Heart left ventricle (tissue), 16 donors: Measurements from ENCODE around the gene VSTM5. TPM values are rescaled to one million over a fixed set of nuclear protein-coding genes. Genes with fewer than 3 reads are reported as not detected.

Experiments used
- ATAC-seq, 4 donors: fragments of 200-7000 bp; cut with Tn5 transposase; one replicate each; pipeline ENCODE4 v1.9.1; 2020 to 2022; ENCODE audit warnings: moderate library complexity in 4 of 4, mild to moderate bottlenecking in 3 of 4, moderate number of reproducible peaks in 1 of 4
- DNase-seq, 5 donors: peaks; one replicate each; pipeline ENCODE4 v3.0.0-alpha.2; 2020
- H3K27ac ChIP-seq, 12 donors: fragments of 200-600 bp; sonication (generic) in 4 of 12; one replicate each; pipeline versions ENCODE4 v1.5.0 to v1.8.0; 2016 to 2022; ENCODE audit warnings: mild to moderate bottlenecking in 2 of 12
- H3K27me3 ChIP-seq, 9 donors: fragments of 200-600 bp; sonication (generic) in 2 of 9; one replicate each; pipeline versions ENCODE4 v1.5.1 to v1.8.0; 2016 to 2022; ENCODE audit warnings: mild to moderate bottlenecking in 3 of 9
- H3K36me3 ChIP-seq, 9 donors: fragments of 200-600 bp; sonication (generic) in 2 of 9; one replicate each; pipeline versions ENCODE4 v1.5.0 to v1.8.0; 2018 to 2022; ENCODE audit warnings: mild to moderate bottlenecking in 2 of 9
- H3K4me1 ChIP-seq, 12 donors: fragments of 200-600 bp; sonication (generic) in 4 of 12; one replicate each; pipeline versions ENCODE4 v1.5.0 to v1.8.0; 2016 to 2022; ENCODE audit warnings: mild to moderate bottlenecking in 3 of 12
- H3K4me3 ChIP-seq, 12 donors: fragments of 200-600 bp; sonication (generic) in 4 of 12; one replicate each; pipeline versions ENCODE4 v1.5.0 to v1.8.0; 2017 to 2022; ENCODE audit warnings: mild to moderate bottlenecking in 9 of 12, moderate library complexity in 4 of 12
- H3K9me3 ChIP-seq, 12 donors: fragments of 200-600 bp; sonication (generic) in 4 of 12; one replicate each; pipeline versions ENCODE4 v1.5.0 to v1.8.0; 2016 to 2022; ENCODE audit warnings: mild to moderate bottlenecking in 1 of 12
- POLR2A ChIP-seq, 2 donors: fragments of 450-650 bp; IDR thresholded peaks; one replicate each; pipeline ENCODE4 v1.6.1; 2017; ENCODE audit warnings: antibody characterized with exemption in 2 of 2, mild to moderate bottlenecking in 2 of 2, moderate library complexity in 2 of 2
- WGBS, 4 donors: extraction: QIAGEN DNeasy Blood & Tissue Kit in 2 of 4; methylation state at CpG; one replicate each; pipeline versions ENCODE4 v1.1.5 to v1.1.7; 2013 to 2018; 5-methylcytosine and 5-hydroxymethylcytosine counted together
- intact Hi-C, 10 donors: fragments of 100-400 bp; cut with DNase I; formaldehyde crosslinking; loops; one replicate each; pipeline versions ENCODE4 v1.11.1 to v1.14.2; 2022
- polyA plus RNA-seq, 2 donors: library from polyadenylated mRNA; stranded (reverse); fragments of 200-250 nt; gene quantifications; one replicate each; pipeline ENCODE4 v1.2.3, GENCODE V29; 2013
- total RNA-seq, 9 donors: library from RNA; depleted of rRNA in 2 of 9; stranded (reverse); fragments of >200 nt in 2 of 9; fragmentation: NEBNext Ultra II Directional in 3 of 9; extraction: Animal tissue kit (Norgen Biotek cat#: 25700) in 3 of 9; gene quantifications; one replicate each; pipeline versions ENCODE4 v1.1.0 to v1.2.4, GENCODE V29; 2016 to 2023
- TF ChIP-seq, protein P1 (sequence below), 12 donors: fragments of 200-600 bp; sonication (generic) in 4 of 12; IDR thresholded peaks; one replicate each; pipeline versions ENCODE4 v1.5.0 to v1.8.0; 2018 to 2022; ENCODE audit warnings: antibody characterized with exemption in 12 of 12, mild to moderate bottlenecking in 5 of 12
- donor health status: ischemic (EF 13 %, LVEDD 7.1; RV severe dilation, severe dysfunction).
- donor health status: healthy with polysubstance abuse.
- donor health status: DM: no; HTN: yes; CAD: no.
- donor health status: DM: no; HTN: no; CAD: no.
- donor health status: ischemic (EF 25% LVEDD 6.9; RV normal size, moderate dysfunction).
- donor health status: ischemic (EF 25% LVEDD 5.7; RV mildly dilated, moderate dysfunction).
- donor health status: healthy.
- donor health status: DM: yes; HTN: yes; CAD: no.
- donor health status: ischemic (EF 35%, LVEDD 5.7; RV mildly dilated, moderate dysfunction).
- donor health status: nonischemic (EF 11% LVEDD 7.7; RV severe dilation, severe dysfunction).
- donor health status: DM: yes; HTN: yes; CAD: no.
- donor health status: PGD.
- donor health status: ischemic (EF 29% LVEDD 5.4; RV normal size, mild dysfunction).
- donor health status: nonischemic (EF 23%, LVEDD 6.1; RV moderate dilation, normal function).

VSTM5 gene
- total and polyA plus RNA-seq, 11 donors, result 0.04 to 0.16 (median 0.08) TPM; not detected in 7

DNA sequence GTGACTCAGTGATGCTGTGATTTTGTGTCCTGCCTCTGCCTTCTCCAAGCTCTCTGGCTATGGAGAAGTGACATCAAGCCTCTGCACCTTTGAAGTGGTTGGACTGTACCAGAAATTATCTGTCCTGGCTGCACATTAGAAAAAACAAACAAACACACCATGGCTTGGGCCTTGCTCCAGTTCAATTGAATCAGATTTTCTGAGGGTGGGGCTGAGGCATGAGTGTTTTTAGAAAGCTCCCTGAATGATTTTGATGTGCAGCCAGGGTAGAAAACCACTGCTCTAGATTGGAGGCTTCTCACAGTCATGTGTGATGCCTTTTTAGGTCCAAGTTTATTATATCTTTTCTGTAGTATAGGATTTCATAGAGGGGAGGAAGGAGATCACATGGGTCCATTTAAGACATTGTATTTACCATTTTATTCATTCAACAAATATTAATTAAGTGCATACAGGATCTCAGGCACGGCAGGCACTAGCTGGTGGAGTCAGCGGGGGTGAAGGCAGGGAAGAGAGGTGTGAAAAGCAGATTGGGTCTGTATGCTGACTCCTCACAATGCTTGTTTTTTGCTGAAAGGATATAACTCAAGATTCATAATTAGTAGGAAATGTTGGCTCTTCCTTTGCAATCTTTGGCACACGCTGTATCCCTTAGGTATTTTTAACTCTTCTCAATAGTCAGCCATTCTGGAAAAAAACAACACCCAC lies 7.1 kb upstream of the VSTM5 start:
- DNase-seq (no peak), ATAC-seq (peak; percentile 34 to 77 (median 44))
- intact Hi-C loops, result no loop called here
- no peaks in the 10 kb centered on the region for H3K27me3 ChIP-seq
- H3K27ac ChIP-seq, result peak overlapping the region in 2 of 12 donors; percentile 2 to 20
- 39 to 50% (median 47%) methylated on average over 3 of the region's 3 CpGs for WGBS, 4 donors
- H3K36me3 ChIP-seq, result no peaks in the 10 kb centered on the region
- TF ChIP-seq POLR2A (IDR thresholded peaks at IDR 0.05), result no peak
- TF ChIP-seq, protein P1, sequence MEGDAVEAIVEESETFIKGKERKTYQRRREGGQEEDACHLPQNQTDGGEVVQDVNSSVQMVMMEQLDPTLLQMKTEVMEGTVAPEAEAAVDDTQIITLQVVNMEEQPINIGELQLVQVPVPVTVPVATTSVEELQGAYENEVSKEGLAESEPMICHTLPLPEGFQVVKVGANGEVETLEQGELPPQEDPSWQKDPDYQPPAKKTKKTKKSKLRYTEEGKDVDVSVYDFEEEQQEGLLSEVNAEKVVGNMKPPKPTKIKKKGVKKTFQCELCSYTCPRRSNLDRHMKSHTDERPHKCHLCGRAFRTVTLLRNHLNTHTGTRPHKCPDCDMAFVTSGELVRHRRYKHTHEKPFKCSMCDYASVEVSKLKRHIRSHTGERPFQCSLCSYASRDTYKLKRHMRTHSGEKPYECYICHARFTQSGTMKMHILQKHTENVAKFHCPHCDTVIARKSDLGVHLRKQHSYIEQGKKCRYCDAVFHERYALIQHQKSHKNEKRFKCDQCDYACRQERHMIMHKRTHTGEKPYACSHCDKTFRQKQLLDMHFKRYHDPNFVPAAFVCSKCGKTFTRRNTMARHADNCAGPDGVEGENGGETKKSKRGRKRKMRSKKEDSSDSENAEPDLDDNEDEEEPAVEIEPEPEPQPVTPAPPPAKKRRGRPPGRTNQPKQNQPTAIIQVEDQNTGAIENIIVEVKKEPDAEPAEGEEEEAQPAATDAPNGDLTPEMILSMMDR (IDR thresholded peaks at IDR 0.05), result no peak
- peaks cover 0 to 32% (median 13%) of the 10 kb centered on the region in 12 donors for H3K4me1 ChIP-seq
- no peaks in the 10 kb centered on the region for H3K9me3 ChIP-seq
- H3K4me3 ChIP-seq, result no peak overlapping the region

DNA sequence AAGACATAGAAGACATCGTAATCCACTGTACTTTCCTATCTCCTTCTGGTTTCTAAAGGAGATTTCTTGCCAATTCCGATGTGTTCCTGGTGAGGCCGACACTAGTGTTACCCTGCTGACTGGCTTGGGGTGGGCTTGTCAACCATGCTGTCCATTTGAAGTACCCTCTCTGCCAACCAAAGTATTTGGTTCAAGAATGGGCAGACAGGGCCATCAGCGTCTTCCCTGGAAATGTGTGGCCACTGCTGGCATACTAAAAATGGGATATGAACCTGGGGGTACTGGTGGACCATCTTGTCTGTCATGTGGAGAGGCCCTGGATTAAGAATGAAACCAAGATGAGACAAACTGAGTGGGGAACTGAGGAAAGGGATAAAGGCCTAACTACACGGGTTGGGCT lies 1.8 kb upstream of the VSTM5 start:
- no peak for DNase-seq
- TF ChIP-seq, protein P1 (IDR thresholded peaks at IDR 0.05), result no peak
- no peak for TF ChIP-seq POLR2A (IDR thresholded peaks at IDR 0.05)
- no peak overlapping the region for H3K4me3 ChIP-seq
- intact Hi-C loops, result no loop called here
- ATAC-seq, result no peak
- no peaks in the 10 kb centered on the region for H3K9me3 ChIP-seq
- WGBS, 4 donors, result 92 to 99% (median 96%) methylated on average over 5 of the region's 5 CpGs
- no peak overlapping the region for H3K27ac ChIP-seq
- no peaks in the 10 kb centered on the region for H3K36me3 ChIP-seq
- peaks cover 0 to 13% (median 0%) of the 10 kb centered on the region in 9 donors for H3K27me3 ChIP-seq
- peaks cover 0 to 17% (median 8%) of the 10 kb centered on the region in 12 donors for H3K4me1 ChIP-seq

DNA sequence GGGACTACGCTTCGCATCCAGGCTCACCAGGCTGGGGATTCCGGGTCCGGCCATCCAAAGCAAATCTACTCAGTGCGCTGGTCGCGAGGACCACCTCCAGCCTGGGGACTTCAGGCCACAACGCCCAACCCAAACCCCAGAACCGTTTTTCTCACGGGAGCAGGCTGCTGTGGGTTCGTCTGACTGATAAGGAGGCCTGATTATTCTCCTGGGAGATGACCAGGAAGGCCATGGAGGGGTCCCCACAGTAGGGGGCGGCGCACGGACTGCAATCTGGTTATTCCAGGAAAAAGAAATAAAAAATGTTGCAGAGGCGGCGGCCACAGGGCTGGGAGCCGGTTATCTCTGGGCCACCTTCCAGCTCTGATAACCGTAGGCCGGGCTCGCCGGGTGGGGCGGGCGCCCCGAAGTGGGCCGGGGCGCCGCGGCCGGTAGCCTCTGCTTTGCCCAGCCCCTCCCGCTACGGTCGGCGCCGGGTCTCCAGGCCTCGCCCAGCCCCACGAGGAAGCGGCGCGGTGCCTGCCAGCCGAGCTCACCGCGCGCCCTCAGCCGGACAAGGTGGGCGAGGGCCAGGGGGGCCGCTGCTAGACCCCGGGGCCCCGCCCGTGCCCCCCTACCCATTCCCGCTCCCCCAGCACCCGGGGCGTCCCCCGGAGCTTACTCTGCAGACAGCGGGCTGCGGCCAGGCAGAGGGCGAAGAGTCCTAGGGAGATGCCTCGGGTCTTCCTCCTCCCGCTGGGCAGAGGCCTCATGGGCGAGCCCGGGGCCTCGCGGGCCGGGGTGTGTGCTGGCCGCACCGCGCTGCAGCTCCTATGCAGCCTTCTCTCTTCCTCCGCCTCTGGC lies 446 bp downstream of the VSTM5 start:
- Histone ChIP-seq H3K4me1 (peaks cover 0 to 13% (median 5%) of the 10 kb centered on the region in 12 donors), H3K36me3 (no peaks in the 10 kb centered on the region), H3K27ac (peak overlapping the region in 6 of 12 donors; percentile 19 to 62 (median 38)), H3K9me3 (no peaks in the 10 kb centered on the region), H3K4me3 (peak overlapping the region; percentile 41 to 67 (median 59)), H3K27me3 (peaks cover 0 to 13% (median 0%) of the 10 kb centered on the region in 9 donors)
- peak in 3 of 5 donors; percentile 15 to 64 (median 31) for DNase-seq
- TF ChIP-seq, protein P1 (IDR thresholded peaks at IDR 0.05), result peak in 2 of 12 donors; percentile 9
- TF ChIP-seq POLR2A (IDR thresholded peaks at IDR 0.05), result no peak
- peak in 3 of 4 donors; percentile 59 to 84 (median 65) for ATAC-seq
- intact Hi-C loops, result no loop called here
- 8 to 9% (median 8%) methylated on average over 28 to 67 of the region's 67 CpGs for WGBS, 4 donors

DNA sequence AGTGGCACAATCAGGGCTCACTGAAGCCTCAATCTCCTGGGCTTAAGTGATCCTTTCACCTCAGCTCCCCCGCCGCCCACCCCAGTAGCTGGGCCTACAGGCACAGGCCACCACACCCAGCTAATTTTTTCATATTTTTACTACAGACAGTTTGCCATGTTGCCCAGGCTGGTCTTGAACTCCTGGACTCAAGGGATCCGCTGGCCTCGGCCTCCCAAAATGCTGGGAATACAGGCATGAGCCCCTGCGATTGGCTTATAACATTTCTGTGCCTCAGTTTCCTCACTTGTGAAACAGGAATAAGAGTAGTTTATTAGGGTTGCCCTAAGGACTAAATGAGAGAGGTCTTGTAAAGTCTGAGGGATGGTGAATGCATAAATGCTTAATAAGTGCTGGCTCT lies 1.2 kb downstream of the VSTM5 start:
- ATAC-seq, result no peak
- H3K36me3 ChIP-seq, result no peaks in the 10 kb centered on the region
- TF ChIP-seq, protein P1 (IDR thresholded peaks at IDR 0.05), result no peak
- TF ChIP-seq POLR2A (IDR thresholded peaks at IDR 0.05), result no peak
- peaks cover 0 to 13% (median 0%) of the 10 kb centered on the region in 9 donors for H3K27me3 ChIP-seq
- intact Hi-C loops, result no loop called here
- WGBS, 4 donors, result 95 to 100% (median 97%) methylated on average over 5 of the region's 5 CpGs
- no peak overlapping the region for H3K27ac ChIP-seq
- H3K9me3 ChIP-seq, result no peaks in the 10 kb centered on the region
- DNase-seq, result no peak
- H3K4me1 ChIP-seq, result peaks cover 0 to 13% (median 5%) of the 10 kb centered on the region in 12 donors
- H3K4me3 ChIP-seq, result peak overlapping the region in 4 of 12 donors; percentile 57 to 67 (median 64)
